Muscle of leg (tissue), 11 donors: ENCODE data around the gene CALML3. TPM values are rescaled to one million over a fixed set of nuclear protein-coding genes. Genes with fewer than 3 reads are reported as not detected.

Experiments used
- DNase-seq: peaks from one replicate; pipeline ENCODE4 v3.0.0; 2013
- H3K27ac ChIP-seq: one replicate; pipeline ENCODE4 v1.5.1; 2013; ENCODE audit warnings: mild to moderate bottlenecking, low read length, control low read depth
- H3K27me3 ChIP-seq: one replicate; pipeline ENCODE4 v1.6.1; 2013; ENCODE audit warnings: low read length; ENCODE audit not compliant: control insufficient read depth, insufficient read depth
- H3K36me3 ChIP-seq: one replicate; pipeline ENCODE4 v1.6.1; 2013; ENCODE audit warnings: low read length; ENCODE audit not compliant: control insufficient read depth, insufficient read depth
- H3K4me1 ChIP-seq: one replicate; pipeline ENCODE4 v1.6.1; 2013; ENCODE audit warnings: low read length; ENCODE audit not compliant: control insufficient read depth, insufficient read depth
- H3K4me3 ChIP-seq: one replicate; pipeline ENCODE4 v1.5.1; 2013; ENCODE audit warnings: low read length, control low read depth
- H3K9me3 ChIP-seq: replicated peaks from 2 replicates; pipeline ENCODE4 v1.6.1; 2013; ENCODE audit warnings: low read depth, low read length; ENCODE audit not compliant: control insufficient read depth
- WGBS: methylation state at CpG from one replicate; pipeline ENCODE4 v1.1.5; 2013; ENCODE audit warnings: missing lambda C conversion rate; ENCODE audit not compliant: insufficient coverage; 5-methylcytosine and 5-hydroxymethylcytosine counted together
- polyA plus RNA-seq, 8 donors: library from polyadenylated mRNA; unstranded; fragments of 120-200 nt; gene quantifications; one replicate each; pipeline versions ENCODE4 v1.2.1 to v1.2.3, GENCODE V29; 2013; ENCODE audit warnings: inconsistent platforms in 1 of 8, low replicate concordance in 1 of 8; ENCODE audit not compliant: insufficient read length in 8 of 8, insufficient read depth in 1 of 8
- total RNA-seq: library from RNA; stranded (reverse); fragments of 120-200 nt; gene quantifications from one replicate; pipeline ENCODE4 v1.2.4, GENCODE V29; 2013

The CALML3 gene
- total and polyA plus RNA-seq, 9 donors = 0.09 to 0.79 (median 0.33) TPM; not detected in 1

DNA sequence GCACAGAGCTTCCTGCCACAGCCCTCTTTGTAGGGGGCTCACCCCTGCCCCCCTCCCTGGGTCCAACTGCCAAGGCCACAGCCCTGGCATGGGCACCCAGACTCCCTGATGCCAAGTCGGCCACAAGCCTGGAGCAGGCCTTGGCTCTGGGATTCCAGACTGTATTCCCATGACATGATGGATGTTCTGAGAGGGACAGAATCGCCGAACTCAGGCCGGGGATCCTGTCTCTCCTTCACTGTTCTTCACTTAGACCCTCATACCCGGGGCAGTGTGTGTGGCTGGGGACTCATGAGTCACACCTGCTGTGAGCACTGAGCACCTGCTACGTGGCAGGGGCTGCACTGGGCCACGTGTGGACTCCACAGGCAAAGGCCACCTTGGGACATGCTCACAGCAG, 33.3 kb upstream of the CALML3 start:
- peaks cover 6% of the 10 kb centered on the region for H3K4me1 ChIP-seq
- H3K36me3 ChIP-seq = no peaks in the 10 kb centered on the region
- H3K4me3 ChIP-seq = no peak overlapping the region
- H3K27ac ChIP-seq = no peak overlapping the region
- no peak for DNase-seq
- 91% methylated on average over 7 of the region's 7 CpGs for WGBS
- no peaks in the 10 kb centered on the region for H3K27me3 ChIP-seq
- H3K9me3 ChIP-seq = peaks cover 9% of the 10 kb centered on the region

DNA sequence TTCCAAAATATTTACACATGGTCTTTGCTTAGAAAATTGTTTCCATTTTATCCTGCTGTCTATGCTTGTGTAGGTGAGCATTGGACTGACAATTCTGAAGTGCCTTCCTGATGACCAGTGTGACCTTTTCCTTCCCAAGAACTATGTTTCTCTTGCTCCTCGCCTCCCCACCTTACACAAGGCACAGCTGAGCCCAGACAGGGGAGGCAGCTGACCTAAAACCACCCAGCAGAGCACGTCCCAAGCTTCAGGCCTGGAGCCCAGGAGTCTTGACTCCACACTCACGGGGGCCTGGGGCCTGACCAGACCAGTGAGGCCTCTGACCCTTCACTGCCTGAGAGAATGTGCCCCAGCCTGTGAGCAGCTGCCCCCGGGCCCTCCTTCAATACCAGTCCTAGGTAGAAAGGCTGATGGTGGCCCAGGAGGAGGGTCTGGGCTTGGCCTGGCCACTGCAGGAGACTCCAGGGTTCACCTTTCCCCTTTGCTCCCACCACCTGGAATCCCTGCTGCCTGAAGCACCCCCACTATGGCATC, 32.4 kb upstream of the CALML3 start:
- H3K27ac ChIP-seq = no peak overlapping the region
- no peaks in the 10 kb centered on the region for H3K36me3 ChIP-seq
- no peak overlapping the region for H3K4me3 ChIP-seq
- H3K27me3 ChIP-seq = no peaks in the 10 kb centered on the region
- no peak for DNase-seq
- 96% methylated on average over 3 of the region's 4 CpGs for WGBS
- no peaks in the 10 kb centered on the region for H3K4me1 ChIP-seq
- peaks cover 9% of the 10 kb centered on the region for H3K9me3 ChIP-seq

DNA sequence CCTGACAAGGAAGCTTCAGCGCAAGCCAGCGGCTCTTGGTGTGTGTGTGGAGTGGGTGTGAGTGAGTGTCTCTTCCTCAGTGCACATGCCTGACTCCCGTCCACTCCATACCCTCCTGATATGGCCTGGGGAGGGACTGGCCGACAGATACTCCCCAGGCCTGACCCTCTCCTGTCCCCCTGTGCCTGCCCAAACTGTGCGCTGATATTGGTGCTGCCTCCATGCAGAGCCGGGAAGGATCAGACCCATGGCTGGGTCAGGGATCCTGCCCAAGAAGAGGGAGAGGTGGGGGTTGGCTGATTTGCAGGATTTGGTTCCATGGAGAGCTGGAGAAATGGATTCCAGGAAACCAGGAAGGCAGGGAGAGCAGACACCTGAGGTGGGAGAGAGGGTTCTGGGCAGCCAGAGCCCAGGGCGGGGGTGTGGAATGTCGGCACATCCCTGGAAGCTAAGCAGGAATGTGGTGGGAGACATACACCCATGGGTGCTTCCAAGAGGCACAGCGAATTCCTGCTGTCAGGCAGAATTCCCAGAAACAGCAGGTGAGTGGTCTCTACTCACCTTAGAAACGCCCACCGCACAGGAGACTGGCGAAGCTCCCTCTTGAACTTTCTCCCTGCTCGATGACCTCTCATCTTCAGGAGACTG, 31.7 kb upstream of the CALML3 start:
- no peak overlapping the region for H3K4me3 ChIP-seq
- H3K27ac ChIP-seq = no peak overlapping the region
- 94% methylated on average over 10 of the region's 13 CpGs for WGBS
- DNase-seq = no peak
- no peaks in the 10 kb centered on the region for H3K36me3 ChIP-seq
- H3K4me1 ChIP-seq = no peaks in the 10 kb centered on the region
- H3K27me3 ChIP-seq = no peaks in the 10 kb centered on the region
- peaks cover 9% of the 10 kb centered on the region for H3K9me3 ChIP-seq

DNA sequence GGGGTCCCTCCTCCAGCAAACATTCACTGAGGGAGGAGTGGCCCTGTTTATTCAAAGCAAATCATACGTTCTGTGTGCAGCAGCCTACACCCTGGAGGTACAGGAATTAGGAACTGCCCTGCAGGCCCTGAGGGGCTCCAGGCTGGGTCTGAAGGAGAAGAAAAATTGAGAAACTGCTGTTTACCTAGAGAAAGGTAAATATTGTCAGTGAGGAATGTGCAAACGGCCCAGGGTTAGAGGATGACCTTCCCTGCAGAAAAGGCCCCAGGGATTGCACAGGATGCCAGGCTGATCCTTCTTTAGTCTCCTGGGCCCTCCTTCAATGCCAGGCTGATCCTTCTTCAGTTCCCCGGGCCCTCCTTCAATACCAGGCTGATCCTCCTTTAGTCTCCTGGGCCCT, 31.1 kb upstream of the CALML3 start:
- WGBS = 80% methylated on average over 2 of the region's 3 CpGs
- H3K9me3 ChIP-seq = peaks cover 9% of the 10 kb centered on the region
- DNase-seq = no peak

DNA sequence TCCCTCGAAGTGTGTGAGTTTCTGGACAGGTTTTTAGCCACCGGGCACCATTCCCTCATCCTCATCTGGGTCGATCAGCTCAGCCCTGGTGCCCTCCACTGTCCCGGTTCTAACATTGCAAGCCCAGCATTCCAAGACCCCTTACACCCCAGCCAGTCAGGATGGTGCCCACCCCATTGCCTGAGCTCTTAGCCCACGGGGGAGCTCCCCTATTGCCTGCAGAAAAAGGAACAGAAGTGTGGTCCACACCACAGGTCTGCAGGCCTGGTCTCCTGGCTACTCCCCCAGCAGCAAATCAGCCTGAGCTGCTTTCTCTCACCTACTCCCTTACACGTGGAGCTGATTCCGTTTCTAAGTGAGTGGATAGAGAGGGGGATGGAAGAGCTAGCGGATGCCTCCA, 30.1 kb upstream of the CALML3 start:
- no peaks in the 10 kb centered on the region for H3K4me1 ChIP-seq
- WGBS = 92% methylated on average over 5 of the region's 8 CpGs
- no peaks in the 10 kb centered on the region for H3K36me3 ChIP-seq
- peaks cover 9% of the 10 kb centered on the region for H3K9me3 ChIP-seq
- H3K4me3 ChIP-seq = no peak overlapping the region
- no peak overlapping the region for H3K27ac ChIP-seq
- H3K27me3 ChIP-seq = no peaks in the 10 kb centered on the region
- no peak for DNase-seq

More for the DNA sequence above, 31.1 kb upstream of the CALML3 start:
- H3K4me1 ChIP-seq = no peaks in the 10 kb centered on the region
- H3K27me3 ChIP-seq = no peaks in the 10 kb centered on the region
- H3K27ac ChIP-seq = no peak overlapping the region
- no peak overlapping the region for H3K4me3 ChIP-seq
- H3K36me3 ChIP-seq = no peaks in the 10 kb centered on the region

DNA sequence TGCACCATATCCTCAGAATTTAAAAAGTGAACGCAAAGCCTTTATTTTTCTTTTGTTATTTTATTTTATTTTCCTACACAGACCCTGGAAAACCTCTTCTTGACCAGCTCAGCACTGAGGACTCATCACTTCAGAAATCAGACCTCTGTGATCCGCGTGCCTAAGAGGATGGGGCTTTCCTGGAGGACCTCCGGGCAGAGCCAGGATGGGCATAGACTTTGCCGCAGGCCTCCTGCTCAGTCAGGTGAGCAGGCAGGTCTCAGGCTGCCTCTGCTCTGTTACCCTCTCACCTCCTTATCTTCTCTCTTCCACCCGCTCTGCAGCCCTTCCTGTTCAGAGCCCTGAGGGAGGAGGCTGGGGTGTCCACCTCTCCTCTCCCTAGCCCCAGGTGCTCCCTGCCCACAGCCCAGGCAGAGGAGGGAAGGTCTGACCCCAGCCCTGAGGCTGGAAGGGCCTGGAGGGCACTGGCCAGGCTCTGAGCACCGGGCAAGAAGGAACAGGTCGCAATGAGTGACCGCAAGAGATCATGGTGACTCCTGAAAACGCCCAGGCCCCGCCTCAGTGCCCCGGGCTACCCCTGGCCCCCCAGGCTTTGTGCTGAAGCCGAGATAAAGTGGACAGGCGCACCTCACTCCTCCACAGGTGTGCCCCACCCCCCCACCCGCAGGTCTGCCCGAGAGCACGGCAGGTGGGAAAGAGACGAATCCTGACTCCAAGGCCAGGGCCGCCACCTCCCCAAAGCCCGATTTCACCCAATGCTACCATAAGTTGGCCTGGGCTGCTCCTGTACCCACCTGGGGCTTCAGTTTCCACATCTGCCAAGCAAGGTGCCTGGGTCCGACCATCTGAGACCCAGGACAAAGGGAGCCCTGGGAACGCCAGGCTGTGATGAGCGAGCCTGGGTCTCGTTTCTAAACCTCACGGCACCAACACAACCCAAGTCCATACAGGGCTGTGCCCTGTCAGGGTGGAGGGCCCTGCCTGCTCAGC, 28.2 kb upstream of the CALML3 start:
- no peaks in the 10 kb centered on the region for H3K36me3 ChIP-seq
- 88% methylated on average over 16 of the region's 25 CpGs for WGBS
- peaks cover 3% of the 10 kb centered on the region for H3K4me1 ChIP-seq
- DNase-seq = no peak
- H3K9me3 ChIP-seq = peaks cover 9% of the 10 kb centered on the region
- no peak overlapping the region for H3K27ac ChIP-seq
- no peaks in the 10 kb centered on the region for H3K27me3 ChIP-seq
- no peak overlapping the region for H3K4me3 ChIP-seq

DNA sequence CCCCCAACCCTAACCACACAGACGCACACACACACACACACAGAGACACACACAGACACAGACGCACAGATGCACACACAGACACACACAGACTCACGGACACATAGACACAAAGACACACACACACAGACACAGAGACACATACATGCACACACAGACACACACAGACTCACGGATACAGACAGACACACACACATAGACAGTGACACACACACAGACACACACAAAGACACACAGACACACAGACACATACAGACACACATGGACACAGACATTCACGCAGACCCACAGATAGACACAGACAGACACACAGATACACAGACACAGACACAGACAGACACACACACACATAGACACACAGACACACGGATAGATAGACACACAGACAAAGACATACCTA, 27.5 kb upstream of the CALML3 start:
- WGBS = 85% methylated on average over 5 of the region's 6 CpGs

GRCh38 chr10:5497948-5498730, 26.6 kb upstream of the CALML3 start:
- no peaks in the 10 kb centered on the region for H3K27me3 ChIP-seq
- whole genome bisulfite sequencing = 79% methylated on average over 15 of the region's 19 CpGs
- no peak for DNase-seq

More for the DNA sequence above, 27.5 kb upstream of the CALML3 start:
- Histone ChIP-seq H3K9me3 (peaks cover 5% of the 10 kb centered on the region), H3K4me1 (peaks cover 8% of the 10 kb centered on the region), H3K27ac (no peak overlapping the region), H3K4me3 (no peak overlapping the region), H3K36me3 (no peaks in the 10 kb centered on the region), H3K27me3 (no peaks in the 10 kb centered on the region)
- no peak for DNase-seq

GRCh38 chr10:5498791-5499492, 25.8 kb upstream of the CALML3 start:
- H3K4me3 ChIP-seq = no peak overlapping the region
- H3K27ac ChIP-seq = no peak overlapping the region
- H3K4me1 ChIP-seq = peaks cover 8% of the 10 kb centered on the region
- no peaks in the 10 kb centered on the region for H3K9me3 ChIP-seq
- 92% methylated on average over 61 of the region's 61 CpGs for WGBS
- H3K36me3 ChIP-seq = no peaks in the 10 kb centered on the region
- H3K27me3 ChIP-seq = no peaks in the 10 kb centered on the region
- DNase-seq = no peak

More at GRCh38 chr10:5497948-5498730, 26.6 kb upstream of the CALML3 start:
- Histone ChIP-seq H3K4me3 (no peak overlapping the region), H3K9me3 (no peaks in the 10 kb centered on the region), H3K36me3 (no peaks in the 10 kb centered on the region), H3K4me1 (peaks cover 8% of the 10 kb centered on the region), H3K27ac (no peak overlapping the region)
